ENCODE data around the gene DCST2.

DCST2 gene

DNA sequence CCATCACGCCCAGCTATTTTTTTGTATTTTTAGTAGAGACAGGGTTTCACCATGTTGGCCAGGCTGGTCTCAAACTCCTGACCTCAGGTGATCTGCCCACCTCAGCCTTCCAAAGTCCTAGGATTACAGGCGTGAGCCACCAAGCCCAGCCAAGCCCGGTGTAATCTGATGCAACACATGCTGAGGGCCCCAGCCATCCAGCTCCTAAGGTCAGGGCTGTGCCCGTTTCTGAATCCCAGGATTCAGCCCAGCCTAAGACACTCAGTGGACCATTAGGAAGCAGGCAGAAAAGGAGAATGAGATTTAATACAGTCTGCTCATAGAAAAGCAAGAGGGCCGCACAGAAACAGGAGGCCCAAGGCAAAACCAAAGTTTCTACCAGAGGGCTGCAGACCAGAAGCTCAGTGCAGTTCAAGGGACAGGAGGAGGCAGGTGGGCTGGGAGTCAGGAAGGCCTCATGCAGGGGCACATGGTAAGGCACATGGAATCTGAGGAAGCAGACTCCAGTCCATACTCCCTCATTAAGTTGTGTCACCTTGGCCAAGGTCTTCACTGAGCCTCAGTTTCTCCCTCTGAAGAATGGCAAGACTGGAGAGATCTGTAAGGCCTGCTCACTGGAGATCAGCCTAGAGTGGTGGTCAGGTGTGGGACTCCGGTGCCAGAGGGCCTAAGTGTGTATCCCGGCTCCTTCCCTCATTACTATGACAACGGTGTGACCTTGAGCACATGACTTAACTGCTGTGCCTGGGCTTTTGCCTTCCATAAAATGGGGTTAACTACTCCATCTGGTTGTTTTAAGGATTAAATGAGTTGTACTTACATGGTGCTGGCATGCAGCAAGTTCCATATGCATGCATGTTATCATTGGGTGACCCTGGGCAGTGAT lies 15.1 kb upstream of the DCST2 start:
- DNase-seq, result no peak

DNA sequence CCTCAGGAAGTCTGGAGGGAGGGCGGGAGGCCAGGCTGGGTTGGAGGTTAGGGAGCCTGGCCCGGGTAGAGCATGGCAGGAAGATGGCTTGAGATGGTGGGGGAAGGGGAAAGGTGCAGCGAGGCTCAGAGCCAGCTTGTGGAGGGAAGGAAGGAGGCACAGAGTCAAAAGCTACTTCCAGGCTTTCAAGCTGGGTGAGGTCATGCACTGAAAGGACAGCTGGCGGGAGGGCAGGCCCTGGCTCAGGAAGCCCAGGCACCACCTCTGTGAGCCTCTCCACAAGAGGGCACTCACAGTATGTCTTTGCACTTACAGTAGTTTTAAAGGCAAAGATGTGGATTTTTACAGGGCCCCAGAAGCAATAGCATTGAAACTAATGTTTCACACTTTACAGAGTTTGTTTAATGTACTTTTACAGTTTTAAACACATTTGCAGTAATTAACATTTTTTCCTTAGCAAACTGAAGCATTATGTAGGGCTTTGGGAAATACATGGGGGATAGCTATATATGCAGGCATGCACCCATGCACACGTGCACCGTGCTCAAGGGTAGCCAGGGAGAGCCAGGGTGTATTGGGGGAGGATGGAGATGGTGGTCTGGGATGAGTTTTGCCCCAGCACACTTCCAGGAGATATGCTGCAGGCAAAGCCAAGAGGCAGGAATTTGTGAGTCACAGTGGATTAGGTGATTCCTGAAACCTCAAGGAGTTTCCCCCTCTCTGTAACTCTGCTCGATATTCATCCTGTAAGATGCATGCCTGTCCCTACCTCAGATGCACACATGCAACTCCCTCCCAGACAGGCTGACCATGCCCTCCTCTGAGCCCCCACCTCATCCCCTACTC lies 11.5 kb upstream of the DCST2 start:
- peak; percentile 76 to 77 for DNase-seq

DNA sequence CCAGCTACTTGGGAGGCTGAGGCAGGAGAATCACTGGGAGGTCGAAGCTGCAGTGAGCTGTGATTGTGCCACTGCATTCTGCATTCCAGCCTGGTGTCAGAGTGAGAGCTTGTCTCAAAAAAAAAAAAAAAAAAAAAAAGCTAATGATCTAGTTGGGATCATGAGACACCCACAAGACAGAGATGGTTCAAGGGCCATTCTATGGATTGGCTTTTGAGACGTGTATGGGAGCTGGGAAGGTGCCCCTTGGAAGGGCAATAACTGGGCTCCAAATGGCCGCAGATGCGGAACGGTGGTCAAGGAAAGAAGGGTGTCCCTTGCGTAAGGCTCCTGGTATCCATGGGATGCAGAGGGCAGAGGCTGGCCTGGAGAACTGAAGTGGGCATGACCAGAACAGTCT lies 10.8 kb upstream of the DCST2 start:
- no peak for DNase-seq

- no peak for DNase-seq
Measured at GRCh38 chr1:155043793-155044192, 10.2 kb upstream of the DCST2 start.

DNA sequence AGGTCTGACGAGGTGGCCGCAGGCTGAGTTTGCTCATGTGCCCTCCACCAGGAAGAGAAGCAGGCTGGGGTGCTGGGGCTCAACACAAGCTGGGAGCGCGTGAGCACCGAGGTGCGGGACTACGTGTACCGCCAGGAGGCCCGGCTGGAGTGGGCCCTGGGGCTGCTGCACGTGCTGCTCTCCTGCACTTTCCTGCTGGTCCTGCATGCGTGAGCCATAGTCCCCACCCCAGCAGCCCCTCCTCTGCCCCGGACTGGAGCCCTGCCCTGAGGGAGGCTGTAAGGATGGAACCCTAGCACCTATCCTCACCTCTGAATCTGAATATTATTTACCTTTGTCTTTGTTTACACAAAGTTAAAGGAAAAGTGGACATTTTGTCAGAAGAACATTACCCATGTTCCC lies 9.7 kb upstream of the DCST2 start:
- DNase-seq, result no peak

DNA sequence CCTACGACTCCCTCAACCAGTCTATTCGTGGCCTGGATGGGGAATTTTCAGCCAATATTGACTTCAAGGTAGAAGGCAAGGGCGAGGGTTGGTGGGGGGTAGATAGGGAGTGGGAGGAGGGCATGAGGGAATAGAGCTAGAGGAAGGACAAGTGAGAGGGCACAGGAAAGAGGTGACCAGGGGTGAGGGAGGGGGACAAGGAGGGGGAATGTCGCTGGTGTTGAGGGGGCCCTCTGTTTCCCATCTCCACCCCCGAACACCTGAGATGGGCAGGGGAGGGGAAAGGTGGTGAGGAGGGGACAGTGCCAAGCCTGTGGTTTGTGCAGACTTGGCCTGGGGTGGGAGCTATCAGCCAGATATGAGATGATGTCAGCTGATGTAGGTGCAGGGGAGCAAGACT lies 9.2 kb upstream of the DCST2 start:
- DNase-seq, result no peak

DNA sequence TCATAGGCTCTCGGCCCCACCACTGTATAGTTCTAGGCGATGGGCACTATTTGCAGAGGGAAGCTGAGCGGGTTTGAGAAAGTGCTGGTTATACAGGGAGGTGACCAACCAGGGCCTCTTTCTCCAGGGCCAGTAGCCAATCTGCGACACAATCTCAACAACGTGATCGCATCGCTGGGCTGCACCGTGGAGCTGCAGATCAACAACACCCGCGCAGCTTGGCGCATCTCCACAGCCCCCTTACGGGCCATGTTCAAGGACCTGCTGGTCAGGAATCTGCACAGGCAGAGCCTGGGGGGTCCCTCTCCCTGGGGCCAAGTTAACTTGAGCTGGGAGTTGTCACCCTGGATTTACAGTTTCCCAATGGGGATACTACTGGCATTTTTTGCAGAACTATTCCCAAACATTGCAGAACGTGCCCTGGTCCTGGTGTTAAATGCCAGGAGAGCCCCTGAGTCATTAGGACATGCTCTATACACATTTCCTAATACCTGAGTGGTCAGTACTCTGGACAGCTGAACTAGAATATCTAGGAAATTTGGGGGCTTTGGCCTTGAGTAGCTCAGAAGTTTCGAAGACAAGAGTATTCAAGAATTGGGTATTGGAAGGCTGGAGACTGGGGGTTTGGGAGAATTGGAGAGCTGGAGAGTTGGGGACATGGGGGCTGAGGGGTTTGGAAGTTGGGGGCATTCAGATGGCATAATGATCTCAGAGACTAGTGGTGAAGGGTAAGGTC lies 6.9 kb upstream of the DCST2 start:
- DNase-seq, result no peak

DNA sequence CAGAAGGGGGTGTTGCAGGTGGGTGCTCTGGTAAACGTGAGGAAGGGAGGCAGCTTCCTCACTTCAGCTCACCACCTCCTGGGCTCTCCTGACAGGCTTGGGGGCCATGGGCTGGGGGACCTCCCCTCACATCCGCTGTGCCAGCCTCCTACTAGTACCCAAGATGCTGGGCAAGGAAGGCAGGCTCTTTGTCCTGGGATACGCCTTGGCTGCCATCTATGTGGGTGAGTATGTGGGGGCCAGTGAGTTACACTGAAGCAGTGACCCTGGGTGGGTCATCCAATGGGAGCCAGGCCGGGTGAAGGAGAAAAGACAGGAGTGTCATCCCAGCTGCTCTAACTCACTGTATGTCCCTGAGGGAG lies 5.7 kb upstream of the DCST2 start:
- DNase-seq, result no peak

GRCh38 chr1:155038602-155039307 lies 5.2 kb upstream of the DCST2 start:
- DNase-seq, result no peak

GRCh38 chr1:155037851-155038441 lies 4.4 kb upstream of the DCST2 start:
- DNase-seq, result no peak

GRCh38 chr1:155037043-155037442 lies 3.5 kb upstream of the DCST2 start:
- no peak for DNase-seq

- no peak for DNase-seq
Measured at GRCh38 chr1:155035936-155036335, 2.4 kb upstream of the DCST2 start.

DNA sequence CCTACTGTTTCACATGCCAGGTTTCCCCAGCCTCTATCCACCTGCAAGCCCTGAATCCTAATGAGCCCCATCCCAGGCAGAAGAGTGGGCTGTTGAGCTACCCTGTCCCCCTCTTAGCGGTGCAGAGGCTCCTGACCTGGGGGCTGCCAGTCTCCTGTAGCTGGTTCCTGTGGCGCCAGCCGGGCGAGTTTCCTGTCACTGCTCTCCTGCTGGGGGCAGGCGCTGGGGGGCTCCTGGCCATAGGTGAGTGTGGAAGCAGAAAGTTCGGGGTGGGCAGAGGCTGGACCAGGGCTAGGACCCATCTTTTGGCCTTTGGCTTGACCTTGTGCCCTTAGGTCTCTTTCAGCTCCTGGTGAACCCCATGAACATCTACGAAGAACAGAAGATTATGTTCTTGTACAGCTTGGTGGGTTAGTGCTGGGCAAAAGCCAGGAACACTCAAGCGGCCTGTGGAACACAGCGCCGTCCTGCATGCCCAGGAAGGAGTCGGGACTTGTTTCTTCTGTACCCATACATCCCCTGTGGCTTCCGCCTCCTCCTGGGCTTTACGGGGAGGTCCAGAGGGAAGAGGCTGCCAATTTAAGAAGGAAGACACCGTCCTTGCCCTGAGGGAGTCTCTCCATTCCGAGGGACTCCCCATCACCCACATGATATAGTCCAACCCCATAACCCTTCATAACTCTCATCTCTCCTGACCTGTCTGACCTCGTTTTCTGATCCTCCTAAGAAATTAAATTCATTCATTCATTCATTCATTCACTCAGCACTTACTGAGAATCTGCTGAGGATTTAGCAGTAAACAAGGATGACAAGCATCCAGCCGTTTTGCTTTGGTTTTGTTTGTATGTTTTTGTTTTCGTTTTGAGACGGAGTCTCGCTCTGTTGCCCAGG lies 982 bp upstream of the DCST2 start:
- no peak for DNase-seq

DNA sequence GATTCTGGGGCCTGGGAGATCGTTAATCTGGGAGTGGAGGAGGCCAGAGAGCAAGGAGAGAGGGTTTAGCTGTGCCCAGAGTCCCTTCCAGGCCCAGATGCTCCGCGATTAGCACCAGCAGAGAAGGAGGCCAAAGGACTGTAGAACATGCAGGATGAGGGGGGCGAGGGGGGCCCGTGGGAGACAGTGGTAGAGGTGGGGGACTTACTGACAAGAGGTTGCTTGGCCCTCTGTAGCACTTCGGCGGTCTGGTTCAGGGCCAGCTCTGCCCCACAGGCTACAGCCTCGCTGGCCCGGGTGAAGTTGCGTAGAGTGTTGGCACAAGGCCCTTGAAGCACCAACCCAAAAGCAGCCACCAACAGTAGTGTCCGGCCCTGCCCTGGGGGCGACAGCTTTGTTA lies 695 bp downstream of the DCST2 start:
- DNase-seq, result no peak

GRCh38 chr1:155030899-155031298 lies 2.7 kb downstream of the DCST2 start:
- DNase-seq, result no peak

- no peak for DNase-seq
Measured at GRCh38 chr1:155030243-155030795, 3.3 kb downstream of the DCST2 start.

DNA sequence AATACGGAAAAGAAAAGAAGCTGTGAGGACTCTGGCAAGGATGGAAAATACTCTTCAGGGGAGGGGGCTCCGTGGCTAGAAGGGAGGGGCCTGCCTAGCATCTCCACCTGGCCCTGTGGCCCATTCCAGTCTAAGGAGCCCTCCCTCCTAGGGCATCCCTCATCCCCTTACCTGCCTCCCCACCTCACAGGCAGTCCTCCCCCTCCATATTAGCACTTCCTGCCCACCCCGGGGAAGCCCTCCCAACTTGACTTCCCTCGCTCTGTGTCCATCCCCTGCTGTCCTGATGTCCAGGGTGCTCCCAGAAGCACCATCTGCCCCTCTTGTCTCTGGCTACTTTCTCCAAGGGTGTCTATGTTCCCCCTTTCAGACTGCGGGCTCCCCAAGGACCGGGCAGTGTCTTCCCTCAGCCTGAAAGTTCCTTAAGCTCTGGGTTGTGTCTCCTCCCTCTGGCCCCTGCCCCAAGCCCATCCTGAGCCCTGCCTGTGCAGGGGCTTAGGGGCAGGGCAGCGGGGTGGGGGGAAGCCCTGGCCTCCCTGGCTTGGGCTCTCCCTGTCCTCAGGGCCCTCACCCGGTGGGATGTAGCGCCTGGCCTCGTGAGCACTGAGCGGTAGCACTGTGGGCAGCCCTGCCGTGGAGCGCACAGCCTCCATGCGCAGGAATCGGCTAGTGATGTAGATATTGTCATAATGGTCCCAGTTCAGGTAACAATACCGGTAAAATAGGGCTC lies 3.9 kb downstream of the DCST2 start:
- no peak for DNase-seq

GRCh38 chr1:155026588-155026987 lies 7.0 kb downstream of the DCST2 start:
- no peak for DNase-seq

DNA sequence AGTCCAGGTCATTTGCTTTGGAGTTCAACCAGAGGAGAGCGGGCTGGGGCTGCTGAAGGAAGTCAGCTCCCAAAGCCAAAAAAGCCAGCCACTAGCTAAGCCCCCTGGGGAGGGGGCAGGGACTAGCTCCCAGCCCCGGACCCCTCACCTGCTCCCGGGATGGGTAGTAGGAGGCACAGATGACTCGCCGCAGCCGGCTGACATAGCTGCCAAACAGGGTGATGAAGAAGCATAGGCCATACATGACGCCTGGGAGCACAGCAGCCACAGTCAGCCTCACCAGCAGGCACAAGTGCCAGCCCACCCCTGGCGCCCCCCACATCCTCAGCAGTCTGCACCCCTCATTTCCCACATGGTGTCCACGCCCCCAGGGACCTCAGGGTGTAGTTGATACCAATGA lies 7.4 kb downstream of the DCST2 start:
- no peak for DNase-seq

- no peak for DNase-seq
Measured at GRCh38 chr1:155024315-155024714, 9.3 kb downstream of the DCST2 start.

Measured in CD4-positive, alpha-beta T cell treated with Interleukin-1 beta for 1 hour (primary cell).